PC-3 (cell line): ENCODE data around the gene TBC1D8.

Experiments
- EZH2 ChIP-seq: fragments of 300-600 bp; sonication (generic); IDR thresholded peaks from one replicate; pipeline ENCODE4 v1.6.1; 2017; ENCODE audit warnings: antibody characterized with exemption, mild to moderate bottlenecking, low read length; ENCODE audit not compliant: unreplicated experiment
- EZH2phosphoT487 ChIP-seq: fragments of 300-600 bp; sonication (generic); IDR thresholded peaks from 2 replicates; pipeline ENCODE4 v1.6.1; 2018; ENCODE audit warnings: mild to moderate bottlenecking, antibody characterized with exemption, low read length, borderline replicate concordance
- TF ChIP-seq, protein P1 (sequence below): fragments of 300-600 bp; sonication (generic); conservative IDR thresholded peaks from 2 replicates; pipeline ENCODE4 v1.5.1; 2017; ENCODE audit warnings: antibody characterized with exemption, low read depth, mild to moderate bottlenecking, low read length

DNA sequence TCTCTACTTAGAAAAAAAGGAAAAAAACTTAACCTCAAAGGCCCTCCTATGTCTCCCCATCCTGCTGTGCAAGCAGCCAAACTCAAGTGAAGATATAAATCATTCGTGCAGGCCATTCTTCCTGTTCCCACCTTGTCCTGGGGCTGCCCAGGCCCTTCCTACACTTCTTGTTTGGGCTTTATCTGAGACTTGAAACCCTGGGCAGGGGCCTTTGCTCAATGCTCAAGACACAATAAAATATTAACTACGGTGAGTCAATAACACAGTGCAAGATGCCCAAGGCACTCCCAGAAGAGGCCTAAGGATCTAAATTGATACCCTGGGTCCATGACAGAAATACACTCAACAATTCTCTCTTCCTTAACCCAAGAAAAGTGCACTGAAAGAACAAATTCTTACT lies 67.6 kb downstream of the TBC1D8 start:
- TF ChIP-seq, protein P1, sequence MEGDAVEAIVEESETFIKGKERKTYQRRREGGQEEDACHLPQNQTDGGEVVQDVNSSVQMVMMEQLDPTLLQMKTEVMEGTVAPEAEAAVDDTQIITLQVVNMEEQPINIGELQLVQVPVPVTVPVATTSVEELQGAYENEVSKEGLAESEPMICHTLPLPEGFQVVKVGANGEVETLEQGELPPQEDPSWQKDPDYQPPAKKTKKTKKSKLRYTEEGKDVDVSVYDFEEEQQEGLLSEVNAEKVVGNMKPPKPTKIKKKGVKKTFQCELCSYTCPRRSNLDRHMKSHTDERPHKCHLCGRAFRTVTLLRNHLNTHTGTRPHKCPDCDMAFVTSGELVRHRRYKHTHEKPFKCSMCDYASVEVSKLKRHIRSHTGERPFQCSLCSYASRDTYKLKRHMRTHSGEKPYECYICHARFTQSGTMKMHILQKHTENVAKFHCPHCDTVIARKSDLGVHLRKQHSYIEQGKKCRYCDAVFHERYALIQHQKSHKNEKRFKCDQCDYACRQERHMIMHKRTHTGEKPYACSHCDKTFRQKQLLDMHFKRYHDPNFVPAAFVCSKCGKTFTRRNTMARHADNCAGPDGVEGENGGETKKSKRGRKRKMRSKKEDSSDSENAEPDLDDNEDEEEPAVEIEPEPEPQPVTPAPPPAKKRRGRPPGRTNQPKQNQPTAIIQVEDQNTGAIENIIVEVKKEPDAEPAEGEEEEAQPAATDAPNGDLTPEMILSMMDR = no peak
- TF ChIP-seq EZH2 (no peak), EZH2phosphoT487 (no peak)
